HCT116 (cell line): ENCODE results near the gene ABCB1. TPM values are rescaled to one million over a fixed set of nuclear protein-coding genes. Genes with fewer than 3 reads are reported as not detected.

ENCODE experiments used
- ATAC-seq: fragments of 200-7000 bp; cut with Tn5 transposase; 2 replicates; pipeline ENCODE4 v1.9.1; 2020; ENCODE audit warnings: mild to moderate bottlenecking, moderate library complexity
- BruUV-seq: library from RNA; stranded (reverse); fragments of 400-500 nt; replicated peaks from 2 replicates; lab custom pipeline; 2021; lab: Mats Ljungman, UMichigan
- CTCF ChIA-PET: fragments of 300-600 bp; sonication (Branson Sonifier 250); formaldehyde crosslinking; loops from one replicate; lab custom pipeline; 2021; ENCODE audit warnings: antibody characterized with exemption; lab: Charles Lee
- POLR2A ChIA-PET: fragments of 300-600, 350-600 bp; sonication (Branson Sonifier 250); formaldehyde crosslinking; loops from one replicate; lab custom pipeline; 2021; ENCODE audit warnings: antibody characterized with exemption; lab: Charles Lee
- RAD21 ChIA-PET, 2 experiments: fragments of 300-600 bp; sonication (Branson Sonifier 250); formaldehyde crosslinking; loops; one replicate each; lab custom pipeline; 2023; ENCODE audit warnings: low total read pairs in 2 of 2; ENCODE audit not compliant: uncharacterized antibody in 2 of 2, unreplicated experiment in 2 of 2, low non-redundant PET in 1 of 2; lab: Charles Lee
- DNase-seq: peaks from one replicate; pipeline ENCODE4 v3.0.0-alpha.2; 2010; ENCODE audit warnings: low read depth, low spot score
- H2AFZ ChIP-seq: fragments of 200-600 bp; shearing (Covaris generic), sonication (generic); 2 replicates; pipeline ENCODE4 v1.6.1; 2017; ENCODE audit warnings: low read depth, mixed run types, mixed read lengths, antibody characterized with exemption, low read length; ENCODE audit not compliant: poor library complexity, severe bottlenecking
- H3K27ac ChIP-seq: 2 replicates; pipeline ENCODE4 v1.5.1; 2012; ENCODE audit warnings: low read depth, low read length
- H3K27me3 ChIP-seq: fragments of 200-600 bp; sonication (generic); 2 replicates; pipeline ENCODE4 v1.6.1; 2016; ENCODE audit warnings: mixed run types, low read length, mixed read lengths; ENCODE audit not compliant: insufficient read depth
- H3K36me3 ChIP-seq, 2 experiments: fragments of 200-500 bp in 1 of 2; fragments of 200-600 bp in 1 of 2; sonication (Bioruptor generic) in 1 of 2; sonication (generic) in 1 of 2; 2 replicates each; pipeline versions ENCODE4 v1.5.1 to v1.6.1; 2014 to 2016; ENCODE audit warnings: low read length in 2 of 2, inconsistent platforms in 1 of 2, mixed read lengths in 1 of 2, mixed run types in 1 of 2; ENCODE audit not compliant: insufficient read depth in 2 of 2, control insufficient read depth in 1 of 2
- H3K4me1 ChIP-seq, 2 experiments: fragments of 200-600 bp in 1 of 2; sonication (generic) in 1 of 2; 2 replicates each; pipeline versions ENCODE4 v1.5.1 to v1.6.1; 2012 to 2017; ENCODE audit warnings: low read length in 2 of 2, inconsistent platforms in 1 of 2, mild to moderate bottlenecking in 1 of 2, mixed read lengths in 1 of 2, mixed run types in 1 of 2, moderate library complexity in 1 of 2; ENCODE audit not compliant: insufficient read depth in 2 of 2, control insufficient read depth in 1 of 2
- H3K4me2 ChIP-seq: fragments of 200-600 bp; sonication (generic); 2 replicates; pipeline ENCODE4 v1.6.1; 2017; ENCODE audit warnings: mixed run types, low read length, mixed read lengths
- H3K4me3 ChIP-seq, 2 experiments: fragments of 200-600 bp in 1 of 2; sonication (generic) in 1 of 2; replicated peaks in 1 of 2; 2 replicates each; pipeline ENCODE4 v1.5.1; 2011 to 2016; ENCODE audit warnings: low read length in 2 of 2, control low read depth in 1 of 2, low read depth in 1 of 2, mild to moderate bottlenecking in 1 of 2, mixed read lengths in 1 of 2, mixed run types in 1 of 2
- H3K79me2 ChIP-seq: fragments of 200-600 bp; sonication (generic); 2 replicates; pipeline ENCODE4 v1.6.1; 2017; ENCODE audit warnings: mild to moderate bottlenecking, mixed run types, low read length, moderate library complexity, mixed read lengths; ENCODE audit not compliant: insufficient read depth
- H3K9ac ChIP-seq: fragments of 200-600 bp; sonication (generic); 2 replicates; pipeline ENCODE4 v1.6.1; 2016; ENCODE audit warnings: low read length, mixed read lengths
- H3K9me2 ChIP-seq: fragments of 200-600 bp; sonication (generic), shearing (Covaris generic); 2 replicates; pipeline ENCODE4 v1.6.1; 2017; ENCODE audit warnings: mixed run types, mild to moderate bottlenecking, moderate library complexity; ENCODE audit not compliant: insufficient read depth
- H3K9me3 ChIP-seq, 2 experiments: fragments of 200-500 bp in 1 of 2; fragments of 200-600 bp in 1 of 2; sonication (Bioruptor generic) in 1 of 2; sonication (generic) in 1 of 2; 2 replicates each; pipeline ENCODE4 v1.6.1; 2014 to 2017; ENCODE audit warnings: low read length in 2 of 2, mixed read lengths in 2 of 2, inconsistent platforms in 1 of 2, low read depth in 1 of 2, mild to moderate bottlenecking in 1 of 2, mixed run types in 1 of 2, moderate library complexity in 1 of 2; ENCODE audit not compliant: control insufficient read depth in 1 of 2, insufficient read depth in 1 of 2
- H4K20me1 ChIP-seq: fragments of 200-600 bp; sonication (generic), shearing (Covaris generic); 2 replicates; pipeline ENCODE4 v1.6.1; 2017; ENCODE audit warnings: mixed run types, mild to moderate bottlenecking, moderate library complexity; ENCODE audit not compliant: insufficient read depth
- ATF3 ChIP-seq: IDR thresholded peaks from 2 replicates; pipeline ENCODE4 v1.6.1; 2012
- CTCF ChIP-seq, 3 experiments: fragments of 200-600 bp in 1 of 3; sonication (generic) in 1 of 3; IDR thresholded peaks in 2 of 3; conservative IDR thresholded peaks in 1 of 3; 2 replicates each; pipeline ENCODE4 v1.5.1; 2012 to 2017; ENCODE audit warnings: low read depth in 2 of 3, low read length in 2 of 3, antibody characterized with exemption in 1 of 3, borderline replicate concordance in 1 of 3, control low read depth in 1 of 3, mild to moderate bottlenecking in 1 of 3, mixed read lengths in 1 of 3, mixed run types in 1 of 3, moderate library complexity in 1 of 3; ENCODE audit not compliant: insufficient read depth in 1 of 3
- EZH2 ChIP-seq: fragments of 200-600 bp; sonication (generic); IDR thresholded peaks from 2 replicates; pipeline ENCODE4 v1.6.1; 2017; ENCODE audit warnings: antibody characterized with exemption, mixed run types
- FOSL1 ChIP-seq: IDR thresholded peaks from 2 replicates; pipeline ENCODE4 v1.6.1; 2012; ENCODE audit warnings: low read depth
- POLR2A ChIP-seq: IDR thresholded peaks from 2 replicates; pipeline ENCODE4 v1.7.0; 2011; ENCODE audit warnings: borderline replicate concordance; ENCODE audit not compliant: insufficient read depth, insufficient read length; ENCODE audit errors: extremely low read depth
- POLR2AphosphoS5 ChIP-seq: IDR thresholded peaks from 2 replicates; pipeline ENCODE4 v1.6.1; 2011; ENCODE audit warnings: mild to moderate bottlenecking, low read depth, low read length, moderate library complexity
- RAD21 ChIP-seq: IDR thresholded peaks from 2 replicates; pipeline ENCODE4 v1.6.1; 2012; ENCODE audit warnings: low read depth, mild to moderate bottlenecking
- SIN3A ChIP-seq: IDR thresholded peaks from 2 replicates; pipeline ENCODE4 v1.6.1; 2012; ENCODE audit warnings: low read depth
- SRF ChIP-seq: IDR thresholded peaks from 2 replicates; pipeline ENCODE4 v1.6.1; 2012; ENCODE audit warnings: low read depth
- TCF7L2 ChIP-seq: IDR thresholded peaks from 2 replicates; pipeline ENCODE4 v1.7.0; 2011; ENCODE audit warnings: borderline replicate concordance, inconsistent platforms; ENCODE audit not compliant: insufficient read depth, insufficient read length; ENCODE audit errors: extremely low read depth
- ZBTB33 ChIP-seq: IDR thresholded peaks from 2 replicates; pipeline ENCODE4 v1.6.1; 2011; ENCODE audit warnings: mild to moderate bottlenecking, low read length, moderate library complexity; ENCODE audit not compliant: insufficient replicate concordance; ENCODE audit errors: extremely low read depth
- ZFX ChIP-seq: fragments of 450-650 bp; IDR thresholded peaks from 2 replicates; pipeline ENCODE4 v1.6.1; 2017
- ZNF274 ChIP-seq: fragments of 200-500 bp; sonication (Bioruptor generic); IDR thresholded peaks from 2 replicates; pipeline ENCODE4 v1.6.1; 2014; ENCODE audit warnings: mild to moderate bottlenecking, low read depth, low read length, inconsistent platforms
- intact Hi-C: fragments of 100-400 bp; cut with micrococcal nuclease; formaldehyde crosslinking; loops from 2 replicates; pipeline ENCODE4 v1.10.0; 2022
- total RNA-seq: library from RNA; stranded (reverse); gene quantifications from one replicate; pipeline ENCODE4 v1.2.1, GENCODE V29; 2021; ENCODE audit not compliant: unreplicated experiment

The ABCB1 gene
- total RNA-seq, 1 experiment from 2014 or later = 1.8 TPM

GRCh38 chr7:87507446-87507845 lies 93.2 kb downstream of the ABCB1 start:
- ChIA-PET CTCF (interaction anchor here (1.1 to 2.9 kb wide), 2 partner anchors 117 to 379 kb away, joined by 4 to 21 read pairs; no protein-coding TSS in a partner anchor), POLR2A (no interaction called here)
- H3K27me3 ChIP-seq = no peaks in the 10 kb centered on the region
- no peak for TF ChIP-seq EZH2
- no peak for TF ChIP-seq ATF3
- no peak for TF ChIP-seq ZBTB33
- peak; percentile 32 for TF ChIP-seq RAD21
- 0 out of 6 replicates have a peak, but pooled peaks have one; percentile 9 to 27 (median 18) for TF ChIP-seq CTCF (IDR thresholded peaks at IDR 0.05 in 2 of 3, conservative IDR thresholded peaks at IDR 0.05 in 1 of 3; ENCODE audit: borderline replicate concordance in 1 of 3, insufficient read depth in 1 of 3, low read depth in 2 of 3, low read length in 2 of 3)
- TF ChIP-seq TCF7L2 = no peak
- TF ChIP-seq POLR2A = no peak
- TF ChIP-seq ZFX = no peak
- TF ChIP-seq FOSL1 = no peak
- TF ChIP-seq SIN3A = no peak
- TF ChIP-seq ZNF274 = no peak
- TF ChIP-seq SRF = no peak
- no peak for TF ChIP-seq POLR2AphosphoS5
- TF ChIP-seq, all 23 proteins: peak for 2
- no TSS peak for BruUV-seq
- peak; percentile 69 for ATAC-seq
- Histone ChIP-seq H3K9me2 (no peaks in the 10 kb centered on the region), H3K36me3 (no peaks in the 10 kb centered on the region), H2AFZ (no peak overlapping the region), H3K4me1 (no peaks in the 10 kb centered on the region), H3K27ac (no peak overlapping the region), H3K9me3 (no peaks in the 10 kb centered on the region), H3K79me2 (no peaks in the 10 kb centered on the region), H3K4me2 (no peak overlapping the region), H4K20me1 (no peaks in the 10 kb centered on the region), H3K4me3 (no peak overlapping the region), H3K9ac (no peak overlapping the region)
- DNase-seq = no peak
- RAD21 ChIA-PET = no interaction called here
- intact Hi-C loops = loop anchor here (2.0 kb wide), 1 partner anchor 661 kb away; no protein-coding TSS in a partner anchor
